ENCODE data around the gene MT1H.
A peak's percentile ranks its signal among the peaks of the same experiment; 100 is the strongest.

MT1H gene

DNA sequence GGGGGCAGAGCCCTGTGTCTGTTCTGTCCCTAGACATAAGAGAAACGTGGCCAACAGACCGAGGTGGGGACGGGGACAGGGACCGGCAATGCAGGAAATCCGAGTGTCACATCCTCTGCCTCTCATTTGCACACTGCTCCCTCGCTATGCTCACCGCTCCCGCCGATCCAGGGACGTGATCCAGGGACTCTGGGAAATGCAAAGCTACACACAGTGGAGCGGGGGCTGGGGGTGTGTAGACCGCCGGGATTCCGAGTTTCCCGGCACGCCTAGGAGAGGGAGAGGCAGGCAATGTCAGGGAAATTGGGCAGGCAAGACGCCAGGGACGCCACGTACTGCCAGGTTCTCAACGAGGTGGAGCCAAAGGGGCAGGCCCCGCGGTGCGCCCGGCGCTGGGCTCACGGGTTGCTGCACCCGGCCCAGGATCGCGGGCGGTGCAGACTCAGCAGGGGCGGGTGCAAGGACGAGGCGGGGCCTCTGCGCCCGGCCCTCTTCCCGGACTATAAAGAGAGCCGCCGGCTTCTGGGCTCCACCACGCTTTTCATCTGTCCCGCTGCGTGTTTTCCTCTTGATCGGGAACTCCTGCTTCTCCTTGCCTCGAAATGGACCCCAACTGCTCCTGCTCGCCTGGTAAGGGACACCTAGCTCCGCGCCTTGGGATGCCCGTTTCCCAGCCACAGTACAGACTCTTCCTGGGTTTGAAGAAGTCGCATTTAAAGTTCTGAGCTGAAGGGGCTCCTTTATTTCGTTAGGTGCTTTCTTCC lies 12.5 kb downstream of the MT1H start, which contains the start of gene MT1X:
TSS of gene MT1X (plus strand) at position 532 of the 764 bp plus-strand sequence. CDS start at position 603, 71 bp downstream.
- DNase-seq (ENCODE audit: low read depth): peak; percentile 48
- H3K4me3 ChIP-seq (ENCODE audit: control insufficient read depth, low read depth, low read length): peak within 1 kb of the TSS; percentile 66
- TF ChIP-seq, protein P1, sequence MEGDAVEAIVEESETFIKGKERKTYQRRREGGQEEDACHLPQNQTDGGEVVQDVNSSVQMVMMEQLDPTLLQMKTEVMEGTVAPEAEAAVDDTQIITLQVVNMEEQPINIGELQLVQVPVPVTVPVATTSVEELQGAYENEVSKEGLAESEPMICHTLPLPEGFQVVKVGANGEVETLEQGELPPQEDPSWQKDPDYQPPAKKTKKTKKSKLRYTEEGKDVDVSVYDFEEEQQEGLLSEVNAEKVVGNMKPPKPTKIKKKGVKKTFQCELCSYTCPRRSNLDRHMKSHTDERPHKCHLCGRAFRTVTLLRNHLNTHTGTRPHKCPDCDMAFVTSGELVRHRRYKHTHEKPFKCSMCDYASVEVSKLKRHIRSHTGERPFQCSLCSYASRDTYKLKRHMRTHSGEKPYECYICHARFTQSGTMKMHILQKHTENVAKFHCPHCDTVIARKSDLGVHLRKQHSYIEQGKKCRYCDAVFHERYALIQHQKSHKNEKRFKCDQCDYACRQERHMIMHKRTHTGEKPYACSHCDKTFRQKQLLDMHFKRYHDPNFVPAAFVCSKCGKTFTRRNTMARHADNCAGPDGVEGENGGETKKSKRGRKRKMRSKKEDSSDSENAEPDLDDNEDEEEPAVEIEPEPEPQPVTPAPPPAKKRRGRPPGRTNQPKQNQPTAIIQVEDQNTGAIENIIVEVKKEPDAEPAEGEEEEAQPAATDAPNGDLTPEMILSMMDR (IDR thresholded peaks at IDR 0.05; ENCODE audit: control insufficient read depth, insufficient read depth, low read depth, low read length, missing control alignments): no peak

DNA sequence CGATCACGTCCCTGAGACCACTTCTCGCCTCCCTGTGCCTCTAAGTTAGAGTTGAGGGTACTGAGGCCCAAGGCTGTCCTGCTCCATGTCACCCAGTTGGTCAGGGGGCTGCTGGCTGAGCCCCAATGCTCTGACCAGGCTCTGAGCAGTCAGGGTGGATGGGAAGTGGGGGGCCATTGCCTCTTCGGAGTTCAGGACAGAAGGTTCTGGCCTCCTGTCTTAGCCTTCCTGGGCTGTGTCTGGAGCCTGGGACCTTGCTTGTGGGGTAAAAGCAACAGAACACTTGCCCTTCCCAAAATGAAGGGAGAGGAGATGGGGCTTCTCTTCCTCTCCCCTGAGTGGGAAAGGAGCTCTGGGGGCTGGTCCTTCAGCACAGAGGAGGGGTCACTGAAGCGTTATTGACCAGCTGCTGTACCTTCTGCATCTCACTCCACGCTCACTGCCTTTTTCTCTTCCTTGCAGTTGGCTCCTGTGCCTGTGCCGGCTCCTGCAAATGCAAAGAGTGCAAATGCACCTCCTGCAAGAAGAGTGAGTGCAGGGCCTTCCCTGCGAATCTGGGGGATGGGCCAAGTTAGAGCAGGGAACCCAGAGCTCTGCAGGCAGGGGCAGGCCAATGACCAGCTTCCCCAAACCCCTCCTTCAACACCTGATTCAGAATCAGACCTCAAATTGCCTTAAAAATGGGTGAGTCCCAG lies 13.2 kb downstream of the MT1H start:
- no peak for DNase-seq (ENCODE audit: low read depth)
- TF ChIP-seq, protein P1 (IDR thresholded peaks at IDR 0.05; ENCODE audit: control insufficient read depth, insufficient read depth, low read depth, low read length, missing control alignments): no peak
- H3K4me3 ChIP-seq (ENCODE audit: control insufficient read depth, low read depth, low read length): peak overlapping the region; percentile 66

DNA sequence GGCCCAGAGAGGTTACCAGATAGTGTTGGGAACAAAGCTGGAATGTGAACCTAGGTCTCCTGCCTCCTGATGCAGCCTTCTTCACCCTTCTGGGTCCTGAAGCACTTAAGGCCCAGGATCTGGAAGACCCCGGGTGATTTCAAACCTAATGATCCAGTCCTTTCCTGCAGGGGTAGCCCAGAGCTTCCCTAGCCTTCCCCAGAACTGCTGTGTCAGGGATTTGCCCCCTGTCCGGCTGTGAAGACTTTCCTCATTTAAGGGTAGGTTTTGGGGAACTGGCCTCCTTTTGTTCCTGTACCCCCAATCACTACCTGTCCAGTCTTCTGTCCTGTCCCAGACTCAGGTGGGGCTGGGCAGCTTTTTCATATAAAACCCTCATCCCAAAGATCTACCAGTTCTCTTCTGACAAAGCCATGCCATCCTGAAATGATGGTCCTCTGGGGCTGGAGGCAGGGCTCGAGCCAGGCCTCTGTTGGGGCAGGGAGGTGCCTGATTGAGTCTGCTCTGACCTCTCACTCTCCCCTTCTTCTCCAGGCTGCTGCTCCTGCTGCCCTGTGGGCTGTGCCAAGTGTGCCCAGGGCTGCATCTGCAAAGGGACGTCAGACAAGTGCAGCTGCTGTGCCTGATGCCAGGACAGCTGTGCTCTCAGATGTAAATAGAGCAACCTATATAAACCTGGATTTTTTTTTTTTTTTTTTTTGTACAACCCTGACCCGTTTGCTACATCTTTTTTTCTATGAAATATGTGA lies 14.0 kb downstream of the MT1H start:
- H3K4me3 ChIP-seq (ENCODE audit: control insufficient read depth, low read depth, low read length): peak overlapping the region; percentile 66
- TF ChIP-seq, protein P1 (IDR thresholded peaks at IDR 0.05; ENCODE audit: control insufficient read depth, insufficient read depth, low read depth, low read length, missing control alignments): no peak
- no peak for DNase-seq (ENCODE audit: low read depth)

DNA sequence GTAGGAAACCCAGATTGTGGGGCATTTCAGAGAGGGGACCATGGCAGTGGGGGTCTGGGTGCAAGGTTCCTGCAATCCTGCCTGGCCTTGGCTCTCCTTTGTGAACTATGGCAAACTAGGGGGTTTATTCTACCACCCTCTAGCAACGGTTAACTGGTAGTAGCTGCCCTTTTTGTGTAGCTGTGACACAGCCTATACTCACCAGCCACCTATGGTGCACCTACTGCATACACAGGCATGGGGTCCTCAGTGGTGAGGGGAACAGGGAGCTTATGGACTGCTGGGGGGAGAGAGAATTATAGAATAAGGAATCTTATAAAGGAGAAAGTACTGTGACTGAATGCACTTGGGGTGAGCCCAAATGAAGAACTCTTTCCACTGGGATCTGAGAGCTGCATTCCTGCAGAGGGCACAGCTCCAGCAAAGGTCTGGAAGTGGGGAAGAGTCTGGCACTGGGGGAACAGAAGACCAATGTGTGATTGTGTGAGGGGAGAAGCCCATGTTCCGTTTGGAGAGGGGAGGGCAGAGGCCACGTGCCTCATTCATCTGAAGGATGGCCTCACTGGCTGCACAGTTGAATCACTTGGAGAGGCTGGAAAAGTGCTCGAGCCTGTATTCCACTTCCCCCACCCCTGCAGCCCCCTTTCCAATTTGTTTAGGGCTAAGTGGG lies 14.8 kb downstream of the MT1H start:
- no peak overlapping the region for H3K4me3 ChIP-seq (ENCODE audit: control insufficient read depth, low read depth, low read length)
- TF ChIP-seq, protein P1 (IDR thresholded peaks at IDR 0.05; ENCODE audit: control insufficient read depth, insufficient read depth, low read depth, low read length, missing control alignments): no peak
- no peak for DNase-seq (ENCODE audit: low read depth)

DNA sequence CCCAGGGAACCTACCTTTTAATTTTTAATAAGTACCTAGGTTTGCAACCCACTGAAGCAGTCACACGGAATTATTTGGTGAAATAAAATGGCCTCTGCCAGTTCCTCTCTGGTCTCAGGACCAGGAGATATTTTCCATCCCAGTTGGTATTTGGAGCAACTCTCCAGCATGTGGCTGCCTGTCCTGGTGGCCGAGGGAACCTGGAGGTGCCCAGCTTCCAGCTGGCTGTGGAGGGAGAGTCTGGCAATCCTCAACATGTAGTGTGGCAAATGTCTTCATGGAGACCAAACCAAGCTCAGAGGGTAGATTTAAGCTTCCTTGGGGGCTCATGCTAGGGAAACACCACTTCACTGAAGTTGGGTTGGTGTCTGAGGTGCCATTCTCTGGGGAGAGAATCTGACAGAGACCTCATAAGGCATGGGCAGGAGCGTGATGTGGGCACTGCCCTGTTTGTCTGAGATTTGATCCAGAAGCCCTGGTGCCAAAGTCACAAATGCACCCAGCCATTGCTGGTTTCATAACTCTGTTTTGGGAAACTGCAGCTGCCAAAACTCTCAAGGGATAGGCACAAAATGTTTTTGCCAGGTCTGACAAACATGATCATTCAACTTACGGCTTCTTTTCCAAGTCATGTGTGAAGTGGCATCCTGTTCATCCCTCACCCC lies 15.4 kb downstream of the MT1H start:
- TF ChIP-seq, protein P1 (IDR thresholded peaks at IDR 0.05; ENCODE audit: control insufficient read depth, insufficient read depth, low read depth, low read length, missing control alignments): no peak
- DNase-seq (ENCODE audit: low read depth): no peak
- H3K4me3 ChIP-seq (ENCODE audit: control insufficient read depth, low read depth, low read length): no peak overlapping the region
